Kidney epithelial cell (primary cell): ENCODE measurements around the gene COL4A4. TPM values are rescaled to one million over a fixed set of nuclear protein-coding genes. Genes with fewer than 3 reads are reported as not detected.

Source experiments
- DNase-seq: peaks from one replicate; pipeline ENCODE4 v3.0.0-alpha.2; 2010; ENCODE audit warnings: low read depth
- H3K27me3 ChIP-seq: 2 replicates; pipeline ENCODE4 v1.6.0; 2011; ENCODE audit warnings: low read length; ENCODE audit not compliant: control insufficient read depth, insufficient read depth
- H3K36me3 ChIP-seq: 2 replicates; pipeline ENCODE4 v1.5.1; 2011; ENCODE audit warnings: low read length; ENCODE audit not compliant: control insufficient read depth, insufficient read depth
- H3K4me3 ChIP-seq: 2 replicates; pipeline ENCODE4 v1.5.1; 2011; ENCODE audit warnings: low read depth, mild to moderate bottlenecking, control low read depth, low read length
- CTCF ChIP-seq: IDR thresholded peaks from 2 replicates; pipeline ENCODE4 v1.5.1; 2011; ENCODE audit warnings: mild to moderate bottlenecking, moderate library complexity, low read length, control low read depth, inconsistent platforms; ENCODE audit not compliant: insufficient read depth, poor library complexity, severe bottlenecking
- total RNA-seq: library from RNA; depleted of rRNA; stranded (reverse); fragments of >200 nt; gene quantifications from 2 replicates; pipeline ENCODE4 v1.2.3, GENCODE V29; 2015

Gene COL4A4
- total RNA-seq: 3.4 and 4.0 TPM in 2 replicates

- no peak for DNase-seq
- Histone ChIP-seq H3K27me3 (no peaks in the 10 kb centered on the region), H3K4me3 (peak within 1 kb of the TSS; percentile 66), H3K36me3 (no peaks in the 10 kb centered on the region)
- no peak for TF ChIP-seq CTCF
These were observed at the start of gene COL4A4, which contains the start of gene COL4A3 for GRCh38 chr2:227163998-227164762. Gene COL4A4 (minus strand): TSS chr2:227164205. CDS start chr2:227147483, 16,722 bp downstream. Gene COL4A3 (plus strand): TSS chr2:227164624. CDS start chr2:227164727, 103 bp downstream.

DNA sequence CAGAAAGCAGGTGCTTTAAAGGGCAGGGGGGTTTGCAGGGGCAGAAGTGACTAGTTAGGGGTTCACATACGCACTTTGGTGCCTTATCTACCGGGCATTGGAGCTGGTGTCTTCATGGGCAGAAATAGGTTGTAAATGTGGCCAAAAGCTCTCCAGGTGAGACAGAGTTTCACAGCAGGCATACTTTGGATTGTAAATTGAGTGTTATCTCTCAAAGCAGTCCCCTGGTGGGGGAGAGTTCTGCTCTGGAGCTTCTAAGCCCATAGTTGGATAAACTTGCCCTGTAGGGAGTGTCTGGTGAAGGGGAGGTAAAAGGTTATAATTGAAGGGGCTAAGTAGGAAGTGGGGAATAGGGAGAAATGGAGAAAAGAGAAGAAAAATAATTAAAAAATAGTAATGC is 43.6 kb upstream of the COL4A4 start:
- Histone ChIP-seq H3K27me3 (no peaks in the 10 kb centered on the region), H3K4me3 (no peak overlapping the region), H3K36me3 (no peaks in the 10 kb centered on the region)
- DNase-seq: no peak
- no peak for TF ChIP-seq CTCF

DNA sequence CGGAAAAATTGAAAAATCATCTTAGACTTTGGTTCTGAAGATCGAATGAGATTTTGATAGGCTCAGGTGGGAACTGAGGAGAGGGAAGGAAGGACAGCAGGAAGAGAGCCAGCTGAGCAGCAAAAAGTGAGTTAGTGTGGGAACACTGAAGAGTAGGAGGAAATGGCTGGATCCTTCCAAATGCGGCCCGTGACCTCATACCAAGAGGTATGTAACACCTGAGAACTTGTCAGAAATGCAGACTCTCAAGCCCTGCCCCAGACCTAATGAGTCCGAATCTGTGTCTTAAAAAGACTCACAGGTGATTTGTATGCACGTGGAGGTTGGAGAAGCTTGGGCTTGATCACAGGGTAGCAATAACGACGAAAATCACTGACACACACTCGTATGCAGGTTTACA is 42.4 kb upstream of the COL4A4 start:
- TF ChIP-seq CTCF: no peak
- no peak for DNase-seq
- no peak overlapping the region for H3K4me3 ChIP-seq
- no peaks in the 10 kb centered on the region for H3K27me3 ChIP-seq
- H3K36me3 ChIP-seq: no peaks in the 10 kb centered on the region

DNA sequence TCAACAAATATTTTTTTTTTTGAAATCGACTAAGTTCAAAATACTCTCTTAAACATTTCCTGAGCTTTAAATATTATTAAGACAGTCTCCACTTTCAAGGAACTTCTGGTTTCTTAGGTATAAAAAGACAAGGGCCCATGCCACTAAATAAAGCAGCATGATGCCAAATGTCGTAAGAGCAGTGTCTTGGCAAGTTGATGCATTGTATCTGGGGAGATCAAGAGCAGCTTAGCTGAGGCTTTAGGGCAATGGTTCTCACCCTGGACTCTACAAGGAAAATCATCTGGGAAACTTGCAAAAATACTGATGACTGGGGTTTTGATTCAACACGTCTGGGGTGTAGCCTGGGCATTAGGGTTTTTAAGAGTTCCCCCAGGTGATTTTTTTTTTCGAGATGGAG is 41.7 kb upstream of the COL4A4 start:
- H3K36me3 ChIP-seq: no peaks in the 10 kb centered on the region
- no peaks in the 10 kb centered on the region for H3K27me3 ChIP-seq
- no peak for TF ChIP-seq CTCF
- no peak overlapping the region for H3K4me3 ChIP-seq
- no peak for DNase-seq

- H3K36me3 ChIP-seq: no peaks in the 10 kb centered on the region
- H3K27me3 ChIP-seq: no peaks in the 10 kb centered on the region
- no peak overlapping the region for H3K4me3 ChIP-seq
- no peak for DNase-seq
- TF ChIP-seq CTCF: no peak
These were observed 40.4 kb upstream of the COL4A4 start for GRCh38 chr2:227204452-227204851.

DNA sequence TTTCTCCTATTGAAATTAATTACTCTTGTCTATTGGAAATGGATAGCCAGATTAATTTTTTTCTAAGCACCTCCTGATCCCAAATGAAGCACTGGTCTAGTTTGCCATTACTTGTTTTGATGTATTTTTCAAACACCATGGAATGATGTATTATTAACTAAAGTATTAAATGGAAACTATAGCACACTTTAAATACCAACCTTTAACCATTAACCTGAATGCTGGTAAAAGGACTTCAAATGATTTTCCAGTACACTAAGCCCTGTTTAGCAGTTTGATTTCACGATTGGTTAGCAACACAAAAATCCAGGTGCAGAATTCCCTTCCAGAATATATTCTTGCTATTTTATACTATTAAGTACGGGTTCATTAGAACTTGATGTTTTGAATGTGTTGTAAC is 37.8 kb upstream of the COL4A4 start:
- H3K4me3 ChIP-seq: no peak overlapping the region
- H3K27me3 ChIP-seq: no peaks in the 10 kb centered on the region
- no peak for DNase-seq
- TF ChIP-seq CTCF: no peak
- H3K36me3 ChIP-seq: no peaks in the 10 kb centered on the region
